Posterior vena cava (tissue), 2 donors: ENCODE results near the gene ANKMY2. TPM values are rescaled to one million over a fixed set of nuclear protein-coding genes. Genes with fewer than 3 reads are reported as not detected.

Experiments
- DNase-seq: peaks from one replicate; pipeline ENCODE4 v3.0.0-alpha.2; 2020; ENCODE audit warnings: low spot score
- intact Hi-C, 2 donors: fragments of 100-400 bp; cut with DNase I; formaldehyde crosslinking; loops; one replicate each; pipeline versions ENCODE4 v1.14.1 to v1.14.2; 2022 to 2023
- total RNA-seq, 2 donors: library from RNA; stranded (reverse); fragmentation: NEBNext Ultra II Directional; extraction: Animal tissue kit (Norgen Biotek cat#: 25700); gene quantifications; one replicate each; pipeline ENCODE4 v1.2.1, GENCODE V29; 2021
- donor health status: DM: yes; HTN: yes; CAD: no.
- donor health status: DM: yes; HTN: yes; CAD: no.

The ANKMY2 gene
- total RNA-seq, 2 donors from 2014 or later: 14.6 to 14.8 TPM

DNA sequence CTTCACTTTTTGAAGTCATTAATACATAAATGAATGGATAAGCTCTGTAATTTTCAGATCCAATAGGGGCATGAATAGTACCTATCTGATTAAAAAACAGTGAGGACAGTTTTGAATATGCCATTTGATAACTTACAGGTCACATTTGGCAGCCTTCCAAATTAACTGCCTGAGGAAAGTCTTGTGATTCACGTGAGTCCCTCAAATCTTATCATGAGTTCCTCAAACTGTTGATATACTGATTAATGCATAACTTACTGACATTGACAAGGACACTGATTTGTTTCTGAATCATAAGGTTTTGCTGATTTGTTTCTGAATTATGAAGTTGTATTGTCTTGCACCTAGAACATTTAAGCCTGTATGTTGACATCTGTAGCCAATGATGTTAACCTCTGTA, 55.1 kb downstream of the ANKMY2 start:
- no peak for DNase-seq
- intact Hi-C loops: no loop called here

DNA sequence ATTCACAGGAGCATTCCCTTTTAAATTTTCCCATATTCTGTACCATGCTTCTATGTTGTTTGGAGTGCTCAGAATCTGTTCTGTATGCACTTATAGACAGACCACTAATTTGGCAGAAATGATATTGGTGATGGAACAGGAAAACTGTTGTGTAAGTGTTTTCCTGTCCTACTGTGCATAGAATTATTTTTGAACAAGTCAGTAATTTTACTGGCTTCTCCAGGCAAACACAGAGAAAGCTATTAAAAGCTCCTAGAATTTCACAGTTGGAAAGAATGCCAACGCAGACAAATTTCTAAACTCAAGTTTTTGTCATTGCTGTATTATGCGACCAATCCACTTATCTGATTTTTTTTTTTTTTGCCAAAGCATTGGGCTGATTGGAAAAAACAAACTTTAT, 55.7 kb downstream of the ANKMY2 start:
- intact Hi-C loops: no loop called here
- DNase-seq: no peak

DNA sequence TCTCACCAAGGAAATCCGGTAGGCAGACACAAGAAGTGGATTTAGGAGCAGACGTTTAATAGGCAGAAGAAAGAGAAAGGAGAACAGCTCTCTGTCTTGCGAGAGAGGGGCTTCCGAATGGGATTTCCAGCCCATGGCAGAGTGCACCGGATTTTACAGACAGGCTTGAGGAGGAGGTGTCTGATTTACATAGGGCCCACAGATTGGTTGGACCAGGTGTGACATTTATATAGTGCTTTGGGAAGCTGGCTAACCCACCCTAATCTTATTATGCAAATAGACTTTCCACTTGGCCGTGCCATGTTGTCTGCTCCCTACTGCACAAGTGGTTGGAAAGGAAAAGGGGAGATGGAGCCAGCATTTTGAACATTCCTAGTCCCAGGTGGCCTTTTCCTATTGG, 57.8 kb downstream of the ANKMY2 start:
- intact Hi-C loops: no loop called here
- no peak for DNase-seq

DNA sequence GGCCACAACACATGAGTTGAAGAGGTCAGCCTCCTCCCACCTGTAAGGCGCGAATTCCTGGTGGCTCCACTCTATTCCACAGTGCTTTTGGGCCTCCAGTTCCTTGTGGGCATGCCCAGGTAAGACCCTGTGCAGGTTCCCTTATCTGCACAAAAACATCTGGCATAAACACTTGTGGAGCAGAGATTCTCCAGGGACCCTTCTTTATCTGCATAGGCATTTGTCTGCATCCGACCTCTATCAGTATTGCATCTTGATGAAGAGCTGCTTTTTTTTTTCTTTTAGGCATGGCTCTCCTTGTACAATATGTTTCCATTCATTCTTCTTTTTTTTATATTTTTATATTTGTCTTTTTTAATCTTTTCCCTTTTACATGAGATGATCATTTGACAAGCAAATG, 58.4 kb downstream of the ANKMY2 start:
- intact Hi-C loops: no loop called here
- no peak for DNase-seq

DNA sequence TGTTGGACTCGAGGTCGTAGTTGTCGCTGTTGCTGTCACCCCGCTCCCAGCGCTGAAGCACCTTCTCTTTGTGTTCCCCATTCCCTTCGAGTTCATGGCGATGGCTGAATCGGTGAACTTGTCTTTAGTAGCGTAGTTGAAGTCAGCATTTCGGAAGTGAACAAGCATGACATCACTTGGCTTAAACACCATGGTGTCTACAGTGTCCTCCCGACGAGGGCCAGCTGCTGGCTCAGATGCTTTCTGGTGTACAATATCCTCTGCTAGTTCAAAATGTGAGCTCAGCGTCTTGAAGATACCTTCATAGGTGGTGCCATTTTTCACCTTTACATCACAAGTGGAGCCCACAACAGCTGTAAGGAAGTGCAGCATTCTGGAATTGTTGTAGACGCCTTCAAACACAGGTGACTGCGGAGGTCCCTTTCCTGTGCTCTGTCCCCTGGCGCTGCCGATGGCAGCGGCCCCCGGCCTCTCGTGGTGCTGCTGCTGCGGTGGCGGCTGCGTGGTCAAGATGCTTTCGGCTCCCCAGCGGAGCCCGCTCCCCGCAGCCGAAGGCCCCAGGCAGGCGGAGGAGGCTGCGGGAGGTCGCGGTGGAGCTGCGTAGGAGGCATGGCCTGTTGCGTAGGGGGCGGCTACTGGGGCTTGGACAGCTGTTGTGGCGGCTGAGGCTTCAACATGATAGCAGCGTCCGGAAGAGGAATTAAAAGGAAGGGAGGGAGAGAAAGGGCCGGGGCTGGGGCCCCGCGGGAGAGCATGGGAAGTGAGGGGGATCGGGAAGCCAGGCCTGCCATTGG, 59.3 kb downstream of the ANKMY2 start:
- DNase-seq: no peak
- intact Hi-C loops: no loop called here

DNA sequence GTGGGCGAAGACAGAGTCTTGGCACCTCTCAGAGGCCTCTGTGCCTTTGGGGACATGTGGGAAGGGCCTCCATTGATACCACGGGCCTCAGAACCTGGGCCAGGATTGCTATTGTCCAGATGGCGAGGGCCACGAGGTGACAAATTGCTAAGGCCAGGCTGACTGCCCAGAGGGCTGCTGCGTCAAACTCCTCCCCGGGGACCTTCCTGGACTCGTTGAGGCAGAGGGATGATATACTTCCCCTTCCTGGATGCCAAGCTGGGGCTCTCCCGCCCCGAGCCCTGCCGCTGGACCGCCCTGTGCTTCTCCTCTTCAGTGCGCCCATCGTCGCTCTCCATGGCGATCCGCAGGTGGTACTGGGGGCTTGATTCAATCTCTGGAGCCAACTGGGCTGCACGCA, 60.0 kb downstream of the ANKMY2 start:
- no peak for DNase-seq
- intact Hi-C loops: no loop called here

DNA sequence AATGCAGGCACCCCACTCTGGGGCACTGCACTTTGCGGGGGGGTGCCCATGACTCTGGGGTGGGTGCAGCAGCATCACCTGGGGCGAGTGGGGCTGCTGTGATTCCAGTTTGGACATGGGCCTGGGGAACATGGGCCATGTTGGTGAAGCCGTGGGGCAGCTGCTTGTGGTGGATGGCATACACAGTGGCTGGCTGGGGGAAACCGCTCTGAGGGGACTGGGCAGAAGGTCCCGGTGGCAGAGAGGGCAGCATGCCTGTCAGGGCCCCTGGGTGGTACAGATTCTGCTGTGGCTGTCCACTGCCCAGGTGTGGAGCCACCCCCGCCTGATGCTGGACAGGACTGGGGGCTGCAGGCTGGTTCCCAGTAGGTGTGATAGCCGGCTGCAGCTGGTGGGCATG, 61.7 kb downstream of the ANKMY2 start:
- intact Hi-C loops: no loop called here
- DNase-seq: no peak

DNA sequence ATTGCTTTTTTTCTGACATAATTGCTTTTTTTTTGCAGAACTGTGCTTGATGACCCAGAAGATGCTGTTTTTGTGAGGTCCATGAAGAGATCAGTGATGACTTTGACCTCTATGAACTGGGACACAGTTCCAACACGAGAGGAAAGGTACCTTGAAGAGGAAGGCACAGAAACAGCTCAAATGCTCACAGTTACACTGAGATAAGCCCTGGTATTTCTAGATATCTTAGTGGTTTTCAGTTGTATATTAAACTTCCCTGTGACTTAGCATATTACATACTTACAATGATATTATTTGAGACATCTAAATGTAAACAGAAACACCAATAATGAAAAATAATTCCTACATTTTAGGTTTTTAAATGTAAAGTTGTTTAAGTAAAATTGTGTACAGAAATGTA, 64.3 kb downstream of the ANKMY2 start:
- DNase-seq: no peak
- intact Hi-C loops: no loop called here

DNA sequence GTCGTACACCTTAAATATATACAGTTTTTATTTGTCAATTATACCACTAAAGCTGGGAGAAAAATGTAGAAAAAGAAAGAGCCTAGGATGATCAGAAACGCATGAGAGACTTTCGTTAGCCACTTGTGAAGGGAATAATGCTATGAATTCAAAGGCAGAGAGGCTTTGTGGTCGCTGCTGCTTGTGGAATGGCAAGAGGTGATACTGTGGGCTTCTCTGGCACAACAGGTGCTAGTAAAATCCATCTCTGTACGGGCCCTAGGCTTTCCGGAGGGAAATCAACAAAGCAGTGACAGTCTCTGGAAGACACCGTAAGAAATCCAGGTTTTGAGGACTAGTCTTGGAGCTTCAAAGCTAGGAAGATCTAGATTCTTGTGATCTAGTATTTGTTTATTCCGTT, 66.3 kb downstream of the ANKMY2 start:
- intact Hi-C loops: no loop called here
- no peak for DNase-seq

DNA sequence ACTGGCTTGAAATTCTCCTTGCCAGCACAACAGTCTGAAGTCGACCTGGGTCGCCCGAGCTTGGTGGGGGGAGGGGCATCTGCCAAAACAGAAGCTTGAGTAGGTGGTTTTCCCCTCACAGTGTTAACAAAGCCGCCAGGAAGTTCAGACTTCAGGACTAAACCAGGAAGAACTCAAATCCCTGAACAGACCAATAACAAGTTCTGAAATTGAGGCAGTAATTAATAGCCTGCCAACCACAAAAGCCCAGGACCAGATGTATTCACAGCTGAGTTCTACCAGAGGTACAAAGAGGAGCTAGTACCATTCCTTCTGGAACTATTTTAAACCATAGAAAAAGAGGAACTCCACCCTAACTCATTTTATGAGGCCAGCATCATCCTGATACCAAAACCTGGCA, 73.6 kb downstream of the ANKMY2 start:
- intact Hi-C loops: no loop called here
- no peak for DNase-seq

DNA sequence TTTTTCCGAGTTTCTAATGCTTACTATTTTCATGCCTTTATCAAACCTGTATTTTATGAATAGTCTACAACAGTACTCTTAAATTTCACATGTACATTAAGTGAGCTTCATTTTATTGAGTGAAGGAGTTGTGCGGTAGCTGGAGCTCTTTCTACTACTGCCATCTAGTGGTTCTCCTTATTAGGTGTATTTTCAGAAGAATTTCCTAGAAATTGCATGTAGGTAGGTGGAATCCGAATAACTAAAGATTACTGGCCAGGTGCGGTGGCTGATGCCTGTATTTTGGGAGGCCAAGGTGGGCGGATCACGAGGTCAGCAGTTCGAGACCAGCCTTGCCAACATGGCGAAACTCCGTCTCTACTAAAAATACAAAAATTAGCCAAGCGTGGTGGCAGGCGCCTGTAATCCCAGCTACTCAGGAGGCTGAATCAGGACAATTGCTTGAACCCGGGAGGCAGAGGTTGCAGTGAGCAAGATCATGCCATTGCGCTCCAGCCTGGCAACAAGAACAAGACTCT, 80.6 kb downstream of the ANKMY2 start:
- intact Hi-C loops: loop anchor here (2.0 to 10.0 kb wide), 2 partner anchors 480 to 486 kb away; no protein-coding TSS in a partner anchor

DNA sequence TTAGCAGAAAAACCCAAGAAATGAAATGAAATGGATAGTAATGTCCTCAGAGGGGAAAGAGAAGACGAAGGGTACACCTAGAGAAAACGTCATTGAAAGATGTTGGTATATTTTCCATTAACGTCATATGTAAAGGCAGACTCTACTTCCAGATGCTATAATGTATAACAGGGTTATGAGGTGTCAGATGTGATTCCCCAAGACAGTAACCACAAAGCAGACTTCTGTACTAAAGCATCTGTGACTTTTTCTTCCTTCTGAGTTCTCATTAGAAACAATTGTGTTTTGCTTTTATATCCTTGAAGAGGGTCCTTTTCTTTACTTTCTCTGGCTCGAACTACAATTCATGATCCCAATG, 81.6 kb downstream of the ANKMY2 start:
- intact Hi-C loops: loop anchor here (2.0 to 10.0 kb wide), 2 partner anchors 479 to 485 kb away; no protein-coding TSS in a partner anchor
- no peak for DNase-seq

More for the DNA sequence above, 80.6 kb downstream of the ANKMY2 start:
- DNase-seq: no peak

DNA sequence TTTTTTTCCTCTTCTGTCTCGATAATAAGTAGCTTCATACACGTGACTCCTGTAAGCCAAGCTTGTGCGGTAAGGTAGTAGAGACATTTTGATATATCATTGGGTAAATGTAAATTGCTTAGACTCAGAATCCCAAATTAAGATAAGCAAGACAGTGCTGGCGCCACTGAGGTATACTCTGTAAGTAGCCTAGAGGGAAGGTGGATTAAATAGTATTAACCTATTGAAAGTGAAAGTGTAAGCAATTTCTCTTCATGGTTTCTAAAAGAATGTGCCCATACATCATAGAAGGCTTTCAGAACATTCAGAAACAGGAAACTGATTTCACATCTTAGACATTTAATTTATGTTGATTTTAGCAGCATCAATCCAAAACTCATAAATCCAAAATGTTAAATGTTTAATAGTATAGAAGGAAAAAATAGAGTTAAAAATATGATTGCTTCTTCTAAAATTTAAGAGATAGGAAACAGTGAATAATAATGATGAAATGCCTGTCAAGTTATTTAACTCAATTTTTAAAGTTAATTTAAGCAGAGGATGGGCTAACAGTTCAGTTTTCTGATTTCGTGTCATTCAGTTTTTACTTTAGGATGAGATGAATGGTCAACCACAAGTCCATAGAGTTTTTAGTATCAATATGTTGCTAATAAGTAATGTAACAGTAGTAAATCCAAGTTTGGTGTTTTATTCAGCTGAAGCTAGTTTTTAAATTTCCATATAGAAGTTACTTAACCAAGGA, 82.1 kb downstream of the ANKMY2 start:
- DNase-seq: no peak
- intact Hi-C loops: loop anchor here (2.0 to 10.0 kb wide), 2 partner anchors 479 to 485 kb away; no protein-coding TSS in a partner anchor

DNA sequence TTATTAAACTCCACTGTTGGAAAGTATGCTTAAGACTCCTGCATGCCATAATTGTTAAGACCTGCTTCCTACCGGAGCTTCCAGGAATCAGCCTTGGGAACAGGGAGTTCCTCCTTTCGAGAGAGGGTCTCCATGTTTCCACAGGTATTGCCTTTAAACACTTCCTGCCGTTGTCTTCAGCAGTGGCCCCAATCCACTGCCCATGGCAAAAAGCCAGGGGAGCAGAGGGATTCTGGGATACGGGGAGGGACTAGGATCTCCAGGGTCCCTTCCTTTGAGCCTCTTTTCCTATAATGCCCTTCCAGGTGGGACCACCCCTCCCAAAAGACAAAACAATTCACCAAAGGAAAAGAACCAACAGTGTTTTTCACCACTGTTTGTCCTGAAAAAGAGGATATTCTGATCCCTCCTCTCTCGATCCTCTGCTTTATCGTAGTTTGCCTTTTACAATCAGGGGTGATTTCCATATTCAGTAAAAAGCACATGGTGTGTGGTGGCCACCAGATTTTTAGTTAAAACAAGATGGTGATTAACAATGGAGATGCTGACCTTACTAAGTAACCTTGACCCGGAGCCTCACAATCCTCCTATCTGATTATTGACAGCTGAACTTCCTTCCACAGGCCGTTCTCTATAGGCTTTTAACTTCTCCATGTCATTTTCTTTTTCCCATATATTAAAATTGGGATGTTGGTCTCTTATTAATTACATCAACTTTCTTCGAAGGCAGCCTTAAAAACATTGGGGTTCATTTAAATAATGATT, 82.9 kb downstream of the ANKMY2 start:
- intact Hi-C loops: loop anchor here in 1 of 2 donors (10.0 kb wide), 1 partner anchor 478 kb away; no protein-coding TSS in a partner anchor
- no peak for DNase-seq

DNA sequence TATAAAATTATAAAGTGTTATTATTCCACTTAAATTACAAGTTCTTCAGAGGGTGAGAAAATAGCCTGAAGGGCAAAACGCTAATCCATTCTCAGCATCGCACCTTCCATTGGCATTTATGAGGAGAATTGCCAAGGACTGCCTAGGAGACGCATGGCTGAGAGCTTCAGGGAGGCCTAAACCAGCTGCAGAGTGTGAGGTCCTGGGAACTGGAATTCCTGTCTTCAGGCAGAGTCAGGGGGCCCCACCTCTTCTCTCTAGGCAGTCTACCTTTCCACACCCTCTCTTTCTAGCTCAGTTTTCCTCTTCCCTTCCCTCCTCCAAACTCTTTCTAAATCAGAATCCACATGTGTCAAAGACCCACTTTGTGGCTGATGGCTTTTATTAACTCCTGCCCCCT, 83.6 kb downstream of the ANKMY2 start:
- intact Hi-C loops: loop anchor here in 1 of 2 donors (10.0 kb wide), 1 partner anchor 477 kb away; no protein-coding TSS in a partner anchor
- DNase-seq: no peak

DNA sequence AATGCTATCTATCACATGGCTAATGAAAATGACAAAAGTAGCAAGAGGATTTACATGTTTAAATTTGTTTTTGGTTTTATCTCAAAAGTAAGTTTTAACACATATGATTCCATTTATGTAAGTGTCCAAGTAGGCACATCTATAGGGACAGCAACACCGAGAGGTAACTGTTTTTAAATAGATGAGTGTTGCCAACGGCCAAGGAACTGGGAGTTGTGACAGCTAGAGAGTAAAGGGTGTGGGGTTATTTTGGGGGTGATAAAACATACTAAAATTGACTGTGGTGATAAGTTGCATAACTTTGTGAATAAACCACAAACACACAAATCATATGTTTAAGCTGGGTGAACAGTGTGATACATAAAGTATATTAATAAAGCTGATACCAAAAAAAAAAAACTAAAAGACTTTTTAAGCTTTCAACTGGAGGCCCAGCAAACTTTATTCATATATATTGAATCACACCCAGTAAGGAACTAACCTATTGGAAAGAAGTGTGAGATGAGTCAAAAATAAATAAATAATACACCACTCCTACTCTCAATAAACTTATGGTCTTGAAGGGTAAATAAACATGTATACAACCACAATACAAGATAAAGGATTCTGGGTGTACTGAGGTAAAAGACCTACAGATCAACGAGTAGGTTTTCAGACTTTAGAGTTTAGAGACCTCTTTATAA, 85.9 kb downstream of the ANKMY2 start:
- no peak for DNase-seq
- intact Hi-C loops: loop anchor here in 1 of 2 donors (10.0 kb wide), 1 partner anchor 475 kb away; no protein-coding TSS in a partner anchor

DNA sequence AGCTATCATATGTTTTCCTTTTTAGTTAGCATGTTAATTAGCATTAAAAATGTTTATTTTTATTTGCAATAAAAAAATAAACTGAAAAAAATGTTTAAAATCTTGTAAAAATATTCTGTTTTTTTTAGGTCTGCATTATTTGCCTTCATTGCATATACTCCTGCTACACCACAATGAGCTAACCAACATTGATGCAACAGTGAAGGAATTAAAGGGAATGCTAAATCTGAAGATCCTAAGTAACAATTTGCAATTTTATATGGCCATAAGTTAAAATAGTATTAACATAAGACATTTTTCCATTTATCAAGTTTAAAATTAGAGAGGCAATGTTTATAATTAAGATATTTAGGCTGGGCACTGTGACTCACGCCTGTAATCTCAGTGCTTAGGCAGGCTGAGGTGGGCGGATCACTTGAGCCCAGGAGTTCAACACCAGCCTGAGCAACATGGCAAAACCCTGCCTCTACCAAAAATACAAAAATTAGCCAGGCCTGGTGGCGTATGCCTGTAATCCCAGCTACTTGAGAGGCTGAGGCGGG, 86.7 kb downstream of the ANKMY2 start:
- DNase-seq: no peak
- intact Hi-C loops: no loop called here

DNA sequence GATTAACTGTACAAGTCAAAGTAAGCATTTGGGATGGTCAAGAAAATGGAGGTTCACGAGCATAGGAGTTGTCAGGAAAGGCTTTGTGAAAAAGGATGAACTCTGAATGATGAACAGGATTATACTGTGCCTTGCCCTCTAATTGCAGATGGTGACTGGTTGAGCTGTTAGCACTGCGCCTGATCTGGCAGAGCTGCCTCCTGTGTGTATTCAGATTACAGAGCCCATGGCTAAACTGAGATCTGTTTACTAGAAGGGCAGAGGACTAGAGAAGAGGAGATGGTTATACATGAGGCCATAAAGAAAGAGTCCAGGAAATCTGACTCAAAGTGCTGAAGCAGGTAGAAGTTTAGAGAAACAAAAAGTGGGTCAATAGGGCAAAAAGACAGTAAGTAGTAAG, 89.2 kb downstream of the ANKMY2 start:
- intact Hi-C loops: no loop called here
- DNase-seq: no peak
